Testis (tissue), 3 donors: Measurements from ENCODE around the gene CA12. TPM values are rescaled to one million over a fixed set of nuclear protein-coding genes. Genes with fewer than 3 reads are reported as not detected.

Experiments used
- DNase-seq: peaks from one replicate; pipeline ENCODE4 v3.0.0-alpha.2; 2019
- H3K27ac ChIP-seq, 2 donors: fragments of 200-600 bp; sonication (generic); one replicate each; pipeline ENCODE4 v1.5.1; 2019
- H3K27me3 ChIP-seq: fragments of 200-600 bp; sonication (generic); one replicate; pipeline ENCODE4 v1.5.1; 2019
- H3K36me3 ChIP-seq: fragments of 200-600 bp; sonication (generic); one replicate; pipeline ENCODE4 v1.5.1; 2017; ENCODE audit warnings: low read depth; ENCODE audit errors: missing control alignments
- H3K4me1 ChIP-seq: fragments of 200-600 bp; sonication (generic); one replicate; pipeline ENCODE4 v1.5.1; 2019
- H3K4me3 ChIP-seq, 2 donors: fragments of 200-600 bp; sonication (generic); one replicate each; pipeline ENCODE4 v1.5.1; 2017 to 2019
- H3K9me3 ChIP-seq: fragments of 200-600 bp; sonication (generic); one replicate; pipeline ENCODE4 v1.5.1; 2017
- POLR2A ChIP-seq: fragments of 450-650 bp; IDR thresholded peaks from one replicate; pipeline ENCODE4 v1.6.1; 2017; ENCODE audit warnings: antibody characterized with exemption, mild to moderate bottlenecking, moderate library complexity
- WGBS, 2 donors: methylation state at CpG; one replicate each; pipeline ENCODE4 v1.1.5; 2018; 5-methylcytosine and 5-hydroxymethylcytosine counted together
- intact Hi-C: fragments of 100-400 bp; cut with DNase I; formaldehyde crosslinking; loops from one replicate; pipeline ENCODE4 v1.15.1; 2023; ENCODE audit warnings: low total_unique reads
- polyA plus RNA-seq: library from polyadenylated mRNA; stranded (reverse); fragments of 350-450 nt; fragmentation: Illumina TruSeq; extraction: RNeasy Lipid Tissue Mini Kit (QIAGEN cat#74804); gene quantifications from one replicate; pipeline ENCODE4 v1.2.3, GENCODE V29; 2014; ENCODE audit warnings: low read depth, low replicate concordance; ENCODE audit not compliant: insufficient read depth
- total RNA-seq, 2 donors: library from RNA; depleted of rRNA; stranded (reverse); fragments of >200 nt; gene quantifications; one replicate each; pipeline ENCODE4 v1.2.3, GENCODE V29; 2016
- TF ChIP-seq, protein P1 (sequence below), 3 experiments: fragments of 450-650 bp in 2 of 3; fragments of 200-600 bp in 1 of 3; sonication (generic) in 1 of 3; IDR thresholded peaks; one replicate each; pipeline ENCODE4 v1.5.1; 2016 to 2019; ENCODE audit warnings: antibody characterized with exemption in 3 of 3, mild to moderate bottlenecking in 2 of 3, moderate library complexity in 1 of 3

Gene CA12
- total and polyA plus RNA-seq, 3 donors from 2014 or later: 0.55 to 8.0 (median 0.68) TPM

DNA sequence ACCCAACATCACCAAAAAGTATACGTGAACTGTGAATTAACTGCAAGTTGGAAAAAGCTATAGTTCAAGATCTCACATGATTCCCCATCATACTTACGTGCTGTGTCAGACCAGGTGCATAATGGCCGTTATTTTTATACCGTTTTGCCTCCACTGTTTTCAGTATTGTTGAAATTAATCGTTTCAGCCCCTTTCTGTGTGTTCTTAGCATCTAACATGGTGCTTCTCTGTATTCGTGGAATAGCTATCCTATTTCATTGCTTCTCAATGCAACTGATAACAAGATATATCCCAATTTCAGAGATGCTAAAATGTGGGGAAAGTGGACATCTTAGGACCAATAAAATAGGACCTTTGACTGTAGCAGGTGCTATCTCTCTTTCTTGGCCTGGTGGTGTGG lies 13.7 kb downstream of the CA12 start:
- WGBS, 2 donors: 91 to 97% methylated on average over 6 of the region's 6 CpGs
- Histone ChIP-seq H3K27me3 (no peaks in the 10 kb centered on the region), H3K9me3 (no peaks in the 10 kb centered on the region), H3K4me3 (no peak overlapping the region), H3K4me1 (no peaks in the 10 kb centered on the region), H3K36me3 (no peaks in the 10 kb centered on the region), H3K27ac (no peak overlapping the region)
- no peak for DNase-seq
- TF ChIP-seq, protein P1, sequence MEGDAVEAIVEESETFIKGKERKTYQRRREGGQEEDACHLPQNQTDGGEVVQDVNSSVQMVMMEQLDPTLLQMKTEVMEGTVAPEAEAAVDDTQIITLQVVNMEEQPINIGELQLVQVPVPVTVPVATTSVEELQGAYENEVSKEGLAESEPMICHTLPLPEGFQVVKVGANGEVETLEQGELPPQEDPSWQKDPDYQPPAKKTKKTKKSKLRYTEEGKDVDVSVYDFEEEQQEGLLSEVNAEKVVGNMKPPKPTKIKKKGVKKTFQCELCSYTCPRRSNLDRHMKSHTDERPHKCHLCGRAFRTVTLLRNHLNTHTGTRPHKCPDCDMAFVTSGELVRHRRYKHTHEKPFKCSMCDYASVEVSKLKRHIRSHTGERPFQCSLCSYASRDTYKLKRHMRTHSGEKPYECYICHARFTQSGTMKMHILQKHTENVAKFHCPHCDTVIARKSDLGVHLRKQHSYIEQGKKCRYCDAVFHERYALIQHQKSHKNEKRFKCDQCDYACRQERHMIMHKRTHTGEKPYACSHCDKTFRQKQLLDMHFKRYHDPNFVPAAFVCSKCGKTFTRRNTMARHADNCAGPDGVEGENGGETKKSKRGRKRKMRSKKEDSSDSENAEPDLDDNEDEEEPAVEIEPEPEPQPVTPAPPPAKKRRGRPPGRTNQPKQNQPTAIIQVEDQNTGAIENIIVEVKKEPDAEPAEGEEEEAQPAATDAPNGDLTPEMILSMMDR (IDR thresholded peaks at IDR 0.05): no peak
- TF ChIP-seq POLR2A: no peak
- intact Hi-C loops: no loop called here

GRCh38 chr15:63367390-63367789 lies 14.3 kb downstream of the CA12 start:
- intact Hi-C loops: no loop called here
- no peak for DNase-seq
- Histone ChIP-seq H3K27ac (no peak overlapping the region), H3K27me3 (no peaks in the 10 kb centered on the region), H3K9me3 (no peaks in the 10 kb centered on the region), H3K4me3 (no peak overlapping the region), H3K4me1 (no peaks in the 10 kb centered on the region), H3K36me3 (no peaks in the 10 kb centered on the region)
- TF ChIP-seq, protein P1 (IDR thresholded peaks at IDR 0.05): no peak
- no peak for TF ChIP-seq POLR2A
- WGBS, 2 donors: 97 to 100% methylated on average over 2 of the region's 2 CpGs

DNA sequence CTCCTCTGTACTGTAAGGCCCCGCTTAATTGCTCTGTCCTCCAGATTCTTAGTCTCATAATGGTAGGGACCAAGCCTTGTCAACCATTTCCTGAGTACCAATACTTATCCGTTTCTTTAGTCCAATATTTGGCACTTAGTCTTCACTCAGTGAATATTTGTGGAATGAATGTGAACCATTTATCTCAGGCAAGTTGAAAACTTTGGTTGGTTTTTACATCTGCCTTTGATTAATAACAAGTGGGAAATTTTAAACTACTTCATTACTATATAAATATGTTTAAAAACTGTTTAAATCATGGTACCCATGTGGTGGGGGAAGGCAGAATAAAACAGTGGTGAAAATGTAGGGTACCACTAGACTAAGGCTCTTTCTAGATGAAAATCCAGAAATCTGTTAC lies 15.2 kb downstream of the CA12 start:
- 88 to 92% methylated on average over 2 of the region's 2 CpGs for WGBS, 2 donors
- Histone ChIP-seq H3K4me3 (no peak overlapping the region), H3K36me3 (no peaks in the 10 kb centered on the region), H3K27ac (no peak overlapping the region), H3K4me1 (no peaks in the 10 kb centered on the region), H3K27me3 (no peaks in the 10 kb centered on the region), H3K9me3 (no peaks in the 10 kb centered on the region)
- TF ChIP-seq, protein P1 (IDR thresholded peaks at IDR 0.05): no peak
- no peak for TF ChIP-seq POLR2A
- no peak for DNase-seq
- intact Hi-C loops: no loop called here

GRCh38 chr15:63365273-63365680 lies 16.4 kb downstream of the CA12 start:
- TF ChIP-seq POLR2A: no peak
- TF ChIP-seq, protein P1 (IDR thresholded peaks at IDR 0.05): no peak
- Histone ChIP-seq H3K36me3 (no peaks in the 10 kb centered on the region), H3K27me3 (no peaks in the 10 kb centered on the region), H3K4me3 (no peak overlapping the region), H3K9me3 (no peaks in the 10 kb centered on the region), H3K27ac (no peak overlapping the region), H3K4me1 (no peaks in the 10 kb centered on the region)
- intact Hi-C loops: no loop called here
- no peak for DNase-seq
- WGBS, 2 donors: 75 to 82% methylated on average over 5 of the region's 5 CpGs

- TF ChIP-seq POLR2A: no peak
- TF ChIP-seq, protein P1 (IDR thresholded peaks at IDR 0.05): no peak
- H3K4me3 ChIP-seq: no peak overlapping the region
- H3K27me3 ChIP-seq: no peaks in the 10 kb centered on the region
- 86% methylated on average over 11 of the region's 11 CpGs for WGBS, 2 donors
- DNase-seq: no peak
- intact Hi-C loops: no loop called here
- H3K9me3 ChIP-seq: no peaks in the 10 kb centered on the region
- H3K36me3 ChIP-seq: no peaks in the 10 kb centered on the region
- H3K27ac ChIP-seq: no peak overlapping the region
- no peaks in the 10 kb centered on the region for H3K4me1 ChIP-seq
Measured at GRCh38 chr15:63364399-63365272, 17.0 kb downstream of the CA12 start.
